Measurements from ENCODE around the gene DRG2. TPM values are rescaled to one million over a fixed set of nuclear protein-coding genes. Genes with fewer than 3 reads are reported as not detected.

The DRG2 gene
- total RNA-seq: 29.8 TPM

GRCh38 chr17:18087610-18088491 lies at the start of gene DRG2:
Gene DRG2, plus strand, starts transcription at chr17:18087948. Its CDS starts 76 bp downstream, at chr17:18088024.
- intact Hi-C loops (cut with DNase I): no loop called here
- ATAC-seq (peak; percentile 98), DNase-seq (ENCODE audit: low spot score) (peak; percentile 95)

GRCh38 chr17:18038149-18038850 lies 49.4 kb upstream of the DRG2 start:
- no peak for ATAC-seq
- intact Hi-C loops (cut with DNase I): no loop called here
- no peak for DNase-seq (ENCODE audit: low spot score)

GRCh38 chr17:18038861-18039534 lies 48.8 kb upstream of the DRG2 start, which contains the start of the genes ATPAF2 and GID4:
Gene ATPAF2, minus strand, starts transcription at chr17:18039168. Its CDS starts 155 bp downstream, at chr17:18039013.
Gene GID4, plus strand, starts transcription at chr17:18039408. Its CDS starts 57 bp downstream, at chr17:18039465.
- ATAC-seq (peak; percentile 99), DNase-seq (ENCODE audit: low spot score) (peak; percentile 100)
- intact Hi-C loops (cut with DNase I): no loop called here

GRCh38 chr17:18039535-18040260 lies 48.0 kb upstream of the DRG2 start:
- DNase-seq (ENCODE audit: low spot score) (peak; percentile 71), ATAC-seq (no peak)
- intact Hi-C loops (cut with DNase I): no loop called here

GRCh38 chr17:18040261-18040858 lies 47.4 kb upstream of the DRG2 start:
- intact Hi-C loops (cut with DNase I): no loop called here

GRCh38 chr17:18041776-18042175 lies 46.0 kb upstream of the DRG2 start:
- ATAC-seq: no peak
- intact Hi-C loops (cut with DNase I): no loop called here
- DNase-seq (ENCODE audit: low spot score): no peak

More at GRCh38 chr17:18040261-18040858, 47.4 kb upstream of the DRG2 start:
- DNase-seq (ENCODE audit: low spot score): no peak
- no peak for ATAC-seq

GRCh38 chr17:18042983-18043382 lies 44.8 kb upstream of the DRG2 start:
- DNase-seq (ENCODE audit: low spot score): no peak
- no peak for ATAC-seq
- intact Hi-C loops (cut with DNase I): no loop called here

- ATAC-seq: no peak
- intact Hi-C loops (cut with DNase I): no loop called here
- DNase-seq (ENCODE audit: low spot score): no peak
Observed at GRCh38 chr17:18043491-18043890, 44.3 kb upstream of the DRG2 start.

GRCh38 chr17:18044609-18045008 lies 43.1 kb upstream of the DRG2 start:
- intact Hi-C loops (cut with DNase I): no loop called here
- ATAC-seq: no peak
- no peak for DNase-seq (ENCODE audit: low spot score)

GRCh38 chr17:18045691-18046350 lies 41.9 kb upstream of the DRG2 start:
- intact Hi-C loops (cut with DNase I): no loop called here
- ATAC-seq (no peak), DNase-seq (ENCODE audit: low spot score) (no peak)

GRCh38 chr17:18055597-18055996 lies 32.2 kb upstream of the DRG2 start:
- DNase-seq (ENCODE audit: low spot score) (no peak), ATAC-seq (no peak)
- intact Hi-C loops (cut with DNase I): no loop called here

- ATAC-seq (no peak), DNase-seq (ENCODE audit: low spot score) (no peak)
- intact Hi-C loops (cut with DNase I): no loop called here
Observed at GRCh38 chr17:18056214-18056613, 31.5 kb upstream of the DRG2 start.

- no peak for ATAC-seq
- intact Hi-C loops (cut with DNase I): no loop called here
- DNase-seq (ENCODE audit: low spot score): no peak
Observed at GRCh38 chr17:18059283-18059682, 28.5 kb upstream of the DRG2 start.

- no peak for ATAC-seq
- intact Hi-C loops (cut with DNase I): loop anchor here (10.0 kb wide), 1 partner anchor 691 kb away; no protein-coding TSS in a partner anchor
- DNase-seq (ENCODE audit: low spot score): no peak
Observed at GRCh38 chr17:18064053-18064452, 23.7 kb upstream of the DRG2 start.

GRCh38 chr17:18065546-18065945 lies 22.2 kb upstream of the DRG2 start:
- ATAC-seq (peak; percentile 45), DNase-seq (ENCODE audit: low spot score) (no peak)
- intact Hi-C loops (cut with DNase I): loop anchor here (10.0 kb wide), 1 partner anchor 689 kb away; no protein-coding TSS in a partner anchor

GRCh38 chr17:18066866-18067265 lies 20.9 kb upstream of the DRG2 start:
- DNase-seq (ENCODE audit: low spot score) (no peak), ATAC-seq (no peak)
- intact Hi-C loops (cut with DNase I): loop anchor here (10.0 kb wide), 1 partner anchor 688 kb away; no protein-coding TSS in a partner anchor

- no peak for ATAC-seq
- DNase-seq (ENCODE audit: low spot score): no peak
- intact Hi-C loops (cut with DNase I): loop anchor here (10.0 kb wide), 1 partner anchor 686 kb away; no protein-coding TSS in a partner anchor
Observed at GRCh38 chr17:18069101-18069500, 18.6 kb upstream of the DRG2 start.

All from sciatic nerve (tissue), 2 donors.